ENCODE measurements around the gene USP36.
A peak's percentile ranks its signal among the peaks of the same experiment; 100 is the strongest.

The USP36 gene

DNA sequence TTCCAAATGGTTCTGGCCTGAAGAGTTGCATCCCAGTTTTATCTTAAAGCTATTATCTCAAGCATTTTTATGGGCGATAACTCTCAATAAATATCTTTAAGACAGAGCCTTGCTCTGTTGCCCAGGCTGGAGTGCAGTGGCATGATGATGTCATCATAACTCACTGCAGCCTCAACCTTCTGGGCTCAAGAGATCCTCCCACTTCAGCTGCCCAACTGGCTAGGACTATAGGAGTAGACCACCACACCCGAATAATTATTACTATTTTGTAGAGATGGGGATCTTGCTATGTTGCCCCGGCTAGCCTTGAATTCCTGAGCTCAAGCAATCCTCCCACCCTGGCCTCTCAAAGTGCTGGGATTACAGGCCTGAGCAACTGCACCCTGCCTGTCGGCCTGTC, 32.5 kb downstream of the USP36 start:
- no peak for DNase-seq

DNA sequence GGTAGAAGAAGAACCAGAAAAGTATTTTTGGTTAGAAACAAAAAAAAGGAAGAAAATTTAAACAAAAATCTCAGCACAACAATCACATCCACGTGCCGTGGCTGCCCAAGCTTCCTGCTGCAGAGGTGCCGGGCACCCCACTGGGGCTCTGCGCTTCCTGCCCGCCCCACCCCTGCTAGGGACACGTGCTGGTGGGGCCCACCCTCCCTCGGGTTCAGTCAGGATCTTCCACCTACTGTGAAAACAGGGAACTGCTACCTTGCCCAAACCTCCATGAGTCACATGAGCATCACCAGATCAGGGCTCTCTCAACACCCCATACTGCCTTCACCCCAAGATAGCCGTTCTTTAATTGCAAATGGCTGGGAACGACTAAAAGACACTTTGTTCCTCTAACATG, 34.2 kb downstream of the USP36 start:
- no peak for DNase-seq

DNA sequence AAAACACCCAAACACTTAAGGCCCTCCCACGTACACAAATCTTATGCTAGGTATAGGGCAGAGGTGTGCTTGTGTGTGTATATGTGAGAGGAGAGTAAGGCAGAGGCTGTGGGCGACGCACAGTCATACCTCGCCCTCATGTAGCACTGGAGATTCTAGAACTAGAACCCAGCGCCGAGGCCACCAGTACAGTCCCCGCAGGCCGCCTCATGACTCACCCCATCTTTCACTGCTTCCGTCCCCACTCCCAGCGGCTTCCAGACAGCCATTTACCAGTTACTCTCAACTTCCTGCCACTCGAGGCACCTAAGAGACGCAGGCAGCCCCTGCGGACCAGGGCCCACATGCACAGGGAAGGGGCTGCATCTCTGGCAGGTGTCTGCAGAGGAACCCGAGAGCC, 35.3 kb downstream of the USP36 start:
- DNase-seq = no peak

DNA sequence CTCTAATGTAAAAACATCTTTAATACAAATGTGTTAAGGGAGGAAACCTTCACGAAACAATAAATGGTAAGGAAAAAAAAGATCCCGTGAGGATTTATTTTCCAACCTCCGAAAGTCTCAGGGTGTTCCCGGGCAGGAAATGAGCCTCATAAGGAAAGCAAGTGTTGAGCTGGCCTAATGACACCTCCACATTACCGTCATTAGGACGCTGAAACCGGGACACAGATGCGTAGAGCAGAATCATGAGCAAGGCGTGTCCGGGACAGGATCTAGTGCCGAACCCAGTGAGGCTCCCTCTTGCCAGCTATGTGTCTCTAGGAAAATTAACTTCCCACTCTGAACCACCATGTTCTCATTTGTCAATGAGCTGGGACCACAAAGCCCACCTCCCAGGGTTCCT, 35.8 kb downstream of the USP36 start:
- DNase-seq = no peak

- DNase-seq = no peak
Observed at GRCh38 chr17:78803186-78803845, 37.3 kb downstream of the USP36 start.

DNA sequence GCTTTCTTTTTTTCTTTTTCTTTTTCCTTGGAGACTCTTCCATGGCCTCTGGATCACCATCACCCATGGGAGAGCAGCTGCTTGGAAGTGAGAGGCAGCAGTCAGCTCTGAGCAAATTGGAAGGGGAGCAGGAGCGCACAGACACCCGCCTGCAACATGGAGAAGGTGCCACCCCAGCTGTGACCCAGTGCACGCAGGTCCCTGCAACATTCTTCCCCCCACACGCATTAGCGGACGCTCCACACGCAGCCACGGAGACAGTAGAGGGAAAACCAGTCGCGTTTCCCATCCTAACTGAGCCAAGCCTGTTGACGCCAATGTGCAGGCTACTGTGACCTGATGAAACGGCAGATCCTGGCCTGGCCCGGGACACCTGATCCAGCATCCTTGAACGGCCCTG, 38.2 kb downstream of the USP36 start:
- no peak for DNase-seq

- no peak for DNase-seq
Observed at GRCh38 chr17:78802008-78802407, 38.6 kb downstream of the USP36 start.

- DNase-seq = no peak
Observed at GRCh38 chr17:78800132-78800931, 40.3 kb downstream of the USP36 start.

DNA sequence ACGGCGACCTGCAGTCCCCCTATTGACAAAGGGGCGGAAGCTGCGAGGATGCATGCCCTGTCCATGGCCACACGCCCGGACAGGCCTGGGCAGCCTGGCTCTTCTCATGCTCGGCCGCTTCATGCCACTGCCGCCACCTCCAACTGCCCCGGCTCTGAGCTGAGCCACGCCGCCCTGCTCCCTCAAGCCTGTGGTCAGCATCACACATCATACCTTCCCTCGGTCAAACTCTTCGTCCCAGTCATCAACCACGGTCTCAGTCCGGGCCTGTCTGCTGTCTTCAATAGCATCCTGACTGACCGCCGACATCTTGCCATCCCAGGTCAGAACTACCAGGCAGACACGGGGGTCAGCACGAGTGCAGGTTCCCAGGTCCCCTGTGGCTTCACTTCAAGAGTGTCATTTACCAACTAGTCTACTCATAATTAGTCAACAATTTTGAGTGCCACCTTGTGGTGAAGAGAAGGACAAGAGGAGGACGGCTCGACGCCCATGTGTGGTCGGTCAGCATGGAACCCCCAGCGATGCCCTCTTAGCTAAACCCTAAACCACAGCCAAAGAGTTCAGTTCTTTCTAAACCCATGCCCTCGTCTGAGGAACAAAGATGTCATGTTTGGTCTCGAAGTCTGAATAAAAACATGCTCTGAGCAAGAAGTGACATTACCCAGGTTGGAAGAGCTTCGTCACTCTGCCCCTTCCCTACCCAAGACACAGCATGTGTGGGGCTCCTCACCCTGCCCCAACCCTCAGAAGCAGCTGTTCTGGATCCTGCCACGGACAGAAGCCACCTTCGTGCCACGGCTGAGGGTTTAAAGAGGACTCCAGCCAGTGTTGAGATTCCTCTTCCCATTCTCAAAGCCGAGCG, 41.7 kb downstream of the USP36 start:
- peak; percentile 18 for DNase-seq

DNA sequence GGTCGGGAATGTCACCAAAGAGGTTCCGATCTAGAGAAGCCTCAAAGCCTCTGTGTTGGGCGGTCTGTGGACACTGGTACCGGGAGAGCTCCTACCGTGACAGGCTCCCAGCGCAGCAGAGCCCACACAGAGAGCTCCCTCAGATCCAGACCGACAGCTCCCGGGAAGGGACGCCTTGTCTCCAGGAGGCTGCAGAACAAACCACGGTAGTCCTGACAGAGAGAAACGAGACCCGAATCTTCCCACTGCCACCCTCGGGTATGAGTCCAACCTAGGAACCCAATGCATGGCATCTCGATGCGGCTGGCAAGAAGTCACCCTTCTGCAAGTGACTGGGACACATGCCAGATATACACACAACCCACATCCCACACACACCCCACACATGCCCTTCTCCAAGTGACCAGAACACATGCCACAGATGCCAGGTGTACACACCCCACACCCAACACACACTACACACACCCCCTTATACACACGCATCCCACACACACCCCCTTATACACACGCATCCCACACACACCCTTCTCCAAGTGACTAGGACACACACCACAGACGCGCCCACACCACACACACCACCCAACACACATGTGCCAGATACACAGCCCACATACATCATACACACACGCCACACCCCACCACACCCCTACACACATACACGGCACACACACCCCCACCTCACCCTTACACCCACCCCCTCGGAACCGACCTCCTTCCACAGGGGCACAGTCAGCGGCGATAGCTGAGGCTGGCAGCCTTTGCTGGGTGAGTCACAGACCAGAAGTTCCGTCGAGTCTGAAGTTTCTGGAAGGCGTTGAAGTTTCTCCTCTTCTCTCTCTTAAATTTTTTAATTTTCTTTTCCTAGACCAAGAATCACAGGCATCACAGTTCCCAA, 42.7 kb downstream of the USP36 start:
- DNase-seq = no peak

GRCh38 chr17:78797213-78797612, 43.4 kb downstream of the USP36 start:
- DNase-seq = no peak

GRCh38 chr17:78796517-78796900, 44.1 kb downstream of the USP36 start:
- no peak for DNase-seq

DNA sequence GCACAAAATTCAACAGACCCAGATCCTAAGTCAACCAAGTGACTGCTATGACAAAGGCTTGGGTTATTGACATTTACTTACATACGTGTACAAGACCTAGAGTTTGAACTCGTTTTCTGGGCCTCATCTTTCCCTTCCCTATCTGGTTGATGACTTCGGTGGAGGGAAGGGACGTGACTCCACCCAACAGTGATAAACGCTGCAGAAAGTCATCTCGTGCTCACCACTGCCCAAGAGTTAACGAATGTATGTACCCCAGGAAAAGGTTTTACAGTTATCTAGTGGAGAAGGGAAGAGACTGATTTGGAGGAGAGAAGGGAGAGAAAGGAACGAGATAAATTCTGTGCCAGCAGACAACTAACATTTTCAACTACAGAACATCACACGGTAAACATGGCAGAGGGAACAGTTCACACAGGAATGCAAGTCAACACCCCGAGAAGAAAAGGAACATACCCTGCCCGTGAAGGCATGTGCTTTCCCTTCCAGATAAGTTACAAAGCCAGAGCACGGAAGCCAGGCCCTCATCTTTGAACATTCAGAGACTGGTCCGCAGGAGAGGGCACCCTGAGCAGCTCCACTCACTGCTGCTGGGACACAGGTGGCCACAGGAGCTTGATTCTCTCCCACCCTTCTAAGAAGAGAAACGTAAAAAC, 44.6 kb downstream of the USP36 start:
- DNase-seq = no peak

- no peak for DNase-seq
Observed at GRCh38 chr17:78794864-78795640, 45.6 kb downstream of the USP36 start.

DNA sequence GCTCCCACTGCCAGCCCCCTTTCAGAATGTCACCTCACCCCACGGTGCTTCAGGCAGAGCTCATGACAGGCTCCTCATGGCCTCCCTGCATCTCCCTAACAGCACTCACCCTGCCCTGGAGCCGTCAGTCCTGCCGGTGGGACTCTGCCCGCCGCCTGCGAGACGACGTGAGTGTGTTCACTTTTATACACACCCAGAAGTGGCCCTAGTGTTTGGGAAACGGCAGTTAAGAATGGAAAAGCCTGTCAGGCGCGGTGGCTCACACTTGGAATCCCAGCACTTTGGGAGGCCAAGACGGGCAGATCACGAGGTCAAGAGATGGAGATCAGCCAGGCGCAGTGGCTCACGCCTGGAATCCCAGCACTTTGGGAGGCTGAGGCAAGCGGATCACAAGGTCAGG, 46.2 kb downstream of the USP36 start:
- no peak for DNase-seq

DNA sequence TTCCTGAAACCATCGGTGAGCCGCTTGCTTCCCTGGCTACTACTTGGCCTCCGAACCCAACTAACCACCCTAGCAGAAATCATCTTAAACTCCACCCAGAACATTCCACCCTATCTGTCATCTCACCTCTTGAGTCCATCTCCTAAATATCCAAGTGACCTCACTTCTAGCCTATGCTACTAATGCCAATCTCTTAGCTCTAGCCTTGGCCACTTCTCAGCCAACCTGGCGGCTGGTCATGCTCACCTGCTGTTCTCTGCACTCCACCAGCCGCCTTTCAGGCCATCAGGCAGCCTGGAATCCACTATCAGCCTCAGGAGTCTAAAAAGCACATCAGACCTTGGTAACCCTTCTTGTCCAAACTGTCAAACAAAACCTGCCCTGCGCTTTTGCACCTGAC, 46.6 kb downstream of the USP36 start:
- DNase-seq = no peak

GRCh38 chr17:78793415-78793814, 47.2 kb downstream of the USP36 start:
- no peak for DNase-seq

DNA sequence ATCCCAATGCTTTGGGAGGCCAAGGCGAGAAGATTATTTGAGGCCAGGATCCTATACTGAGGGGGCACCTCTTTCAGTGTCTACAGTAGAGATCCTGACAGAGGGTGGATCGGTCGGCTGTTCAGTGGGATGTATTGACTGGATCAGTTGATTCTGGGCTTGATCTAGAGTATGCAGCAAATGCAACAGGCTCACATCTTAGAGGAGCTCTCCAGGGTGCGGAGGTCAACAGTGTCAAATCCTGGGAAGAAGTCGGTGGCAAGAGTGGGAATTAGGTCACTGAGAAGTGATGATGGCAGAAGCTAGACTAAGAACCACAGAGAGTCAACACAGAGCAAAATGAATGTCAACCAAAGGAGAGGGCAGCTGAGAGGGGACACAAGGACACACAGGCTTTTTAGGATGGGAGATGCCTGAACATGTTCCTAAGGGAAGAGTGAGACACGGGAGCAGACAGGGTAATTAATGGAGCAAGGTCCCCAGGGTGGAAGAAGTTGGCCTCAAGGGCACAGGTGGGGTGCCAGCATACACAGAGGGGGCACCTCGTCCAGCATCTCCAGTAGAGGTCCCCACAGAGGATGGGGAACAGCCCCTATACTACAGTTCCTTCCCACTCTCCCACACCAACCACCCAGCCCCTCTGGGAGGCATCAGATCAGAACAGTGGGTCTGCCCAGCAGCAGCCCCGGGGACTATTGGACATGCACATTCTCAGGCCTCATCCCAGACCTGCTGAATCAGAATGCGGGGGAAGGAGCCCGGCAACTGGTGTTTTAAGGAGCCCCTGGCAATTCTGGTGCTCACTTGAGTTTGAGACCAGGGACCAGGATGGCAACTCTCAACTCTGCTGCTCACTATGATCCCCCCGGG, 48.5 kb downstream of the USP36 start:
- no peak for DNase-seq

- DNase-seq = no peak
Observed at GRCh38 chr17:78790552-78790951, 50.1 kb downstream of the USP36 start.

GRCh38 chr17:78789663-78790181, 50.9 kb downstream of the USP36 start:
- DNase-seq = peak; percentile 86

Data from fibroblast of skin of back (primary cell).